ENCODE results near the gene TTC27. TPM values are rescaled to one million over a fixed set of nuclear protein-coding genes. Genes with fewer than 3 reads are reported as not detected.
A peak's percentile ranks its signal among the peaks of the same experiment; 100 is the strongest.
"Not testable (repeated sequence)": the region's sequence is repeated elsewhere in the genome, so short reads cannot be mapped to it uniquely, and the experiment has no call there.

TTC27 gene
- total RNA-seq, 1 experiment from 2014 or later: 11.8 TPM

GRCh38 chr2:32851777-32852439 lies 224.1 kb downstream of the TTC27 start:
- DNase-seq (ENCODE audit: low spot score): no peak

DNA sequence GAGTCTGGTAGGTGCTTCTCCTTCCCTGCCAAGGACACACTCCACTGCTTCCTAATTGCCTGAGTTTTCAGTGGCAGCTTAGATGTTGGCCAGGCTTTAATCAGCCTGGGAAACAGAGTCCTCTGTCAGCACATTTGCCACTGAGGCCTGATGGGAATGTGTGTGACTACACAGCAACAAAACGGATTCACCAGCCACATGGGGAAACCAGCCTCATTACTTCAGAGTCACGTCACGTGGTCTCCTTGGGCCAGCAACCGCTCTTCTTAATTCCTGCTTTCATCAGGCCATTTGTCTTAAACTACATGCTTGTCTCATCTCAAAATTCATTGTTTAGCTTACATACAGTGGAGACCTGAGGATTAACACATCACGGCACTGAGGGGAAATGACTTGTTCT lies 225.0 kb downstream of the TTC27 start:
- DNase-seq (ENCODE audit: low spot score): no peak

DNA sequence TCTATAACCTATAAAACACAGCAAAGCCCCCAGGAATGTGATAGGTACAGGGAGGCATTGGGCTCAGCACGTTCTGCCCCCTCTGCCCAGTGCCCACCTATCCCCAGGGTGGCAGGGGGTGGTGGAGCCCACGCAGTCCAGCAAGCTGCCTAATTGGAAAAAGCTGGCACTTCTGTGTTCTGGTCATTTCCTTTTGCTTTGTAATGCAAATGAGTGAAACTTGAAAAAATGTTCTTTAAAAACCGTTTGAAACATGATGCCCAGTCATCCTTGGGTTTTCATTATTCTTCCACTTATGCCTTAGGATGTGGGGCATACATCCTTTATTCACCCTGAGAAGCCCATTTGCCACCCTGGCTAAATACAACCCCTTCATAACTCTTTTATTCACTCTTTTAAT lies 229.0 kb downstream of the TTC27 start:
- DNase-seq (ENCODE audit: low spot score): no peak

- no peak for DNase-seq (ENCODE audit: low spot score)
These were observed 230.9 kb downstream of the TTC27 start for GRCh38 chr2:32858713-32859112.

DNA sequence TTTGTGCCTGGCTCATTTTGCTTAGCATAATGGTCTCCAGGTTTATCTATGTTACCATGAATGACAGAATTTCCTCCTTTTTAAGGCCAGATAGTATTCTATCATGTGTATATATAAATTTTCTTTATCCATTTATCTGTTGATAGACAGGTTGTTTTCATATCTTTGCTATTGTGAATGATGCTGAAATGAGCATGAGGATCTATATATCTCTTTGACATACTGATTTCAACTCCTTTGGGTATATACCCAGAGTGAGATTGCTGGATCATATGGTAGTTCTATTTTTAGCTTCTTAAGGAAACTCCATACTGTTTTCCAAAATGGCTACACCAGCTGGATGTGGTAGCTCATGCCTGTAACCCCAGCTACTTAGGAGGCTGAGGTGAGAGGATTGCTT lies 232.5 kb downstream of the TTC27 start:
- DNase-seq (ENCODE audit: low spot score): no peak

GRCh38 chr2:32862269-32863055 lies 234.6 kb downstream of the TTC27 start:
- no peak for DNase-seq (ENCODE audit: low spot score)

DNA sequence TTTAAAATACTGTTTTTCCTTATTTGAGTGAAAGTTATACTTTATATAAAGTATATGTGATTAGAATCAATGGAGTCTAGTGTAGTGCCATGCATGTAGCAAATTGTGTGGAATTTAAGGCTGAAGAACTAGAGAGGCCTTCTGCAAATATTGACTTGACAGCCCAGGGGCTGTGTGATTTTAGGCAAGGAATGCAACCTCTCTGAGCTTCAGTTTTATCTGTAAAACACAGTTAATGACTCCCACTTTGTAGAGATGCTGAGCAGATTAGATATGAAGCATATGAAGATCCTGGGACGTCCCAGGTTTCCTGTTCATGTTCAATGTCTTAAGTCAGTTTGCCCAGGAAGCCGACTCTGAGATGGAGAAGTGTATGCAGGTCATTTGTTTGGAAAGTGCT lies 235.5 kb downstream of the TTC27 start:
- no peak for DNase-seq (ENCODE audit: low spot score)

- DNase-seq (ENCODE audit: low spot score): no peak
These were observed 236.0 kb downstream of the TTC27 start for GRCh38 chr2:32863803-32864202.

DNA sequence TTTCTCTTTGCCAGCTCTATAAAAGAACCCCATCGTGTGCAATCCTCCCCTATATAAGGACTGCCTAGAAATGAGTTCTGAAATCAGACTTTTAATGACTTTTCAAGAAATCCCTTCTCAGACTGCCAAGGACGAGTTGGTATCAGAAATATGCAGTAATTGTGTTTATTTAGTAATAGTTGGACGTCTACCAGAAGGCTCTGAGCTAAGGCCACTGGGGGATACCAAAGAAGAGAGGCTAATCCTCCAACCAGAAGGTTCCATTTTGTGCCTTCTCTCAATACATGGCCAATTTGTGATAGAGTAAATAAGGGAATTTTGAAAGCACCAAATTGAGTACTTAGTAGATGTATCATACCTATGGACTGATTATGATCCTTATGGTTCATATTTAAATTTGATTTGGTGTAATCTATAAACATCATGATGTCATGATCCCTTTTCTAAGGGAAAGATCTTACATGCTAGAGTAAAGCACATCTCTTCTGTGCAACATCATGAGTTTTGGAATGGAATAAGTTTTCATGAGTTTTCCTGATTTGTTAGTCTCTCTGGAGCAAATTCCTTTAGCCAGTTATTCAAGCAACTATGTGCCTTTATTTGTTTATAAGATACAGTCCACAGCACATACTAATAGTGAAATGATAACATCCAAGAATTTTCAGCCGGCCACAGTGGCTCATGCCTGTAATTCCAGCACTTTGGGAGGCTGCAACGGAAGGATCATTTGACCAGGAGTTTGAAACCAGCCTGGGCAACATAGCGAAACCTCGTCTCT lies 236.7 kb downstream of the TTC27 start:
- peak; percentile 35 for DNase-seq (ENCODE audit: low spot score)

GRCh38 chr2:32865399-32866068 lies 237.7 kb downstream of the TTC27 start:
- DNase-seq (ENCODE audit: low spot score): peak; percentile 60

- not testable (repeated sequence) for DNase-seq (ENCODE audit: low spot score)
These were observed 238.6 kb downstream of the TTC27 start for GRCh38 chr2:32866462-32866861.
